ENCODE data around the gene DYNLT1.

DNA sequence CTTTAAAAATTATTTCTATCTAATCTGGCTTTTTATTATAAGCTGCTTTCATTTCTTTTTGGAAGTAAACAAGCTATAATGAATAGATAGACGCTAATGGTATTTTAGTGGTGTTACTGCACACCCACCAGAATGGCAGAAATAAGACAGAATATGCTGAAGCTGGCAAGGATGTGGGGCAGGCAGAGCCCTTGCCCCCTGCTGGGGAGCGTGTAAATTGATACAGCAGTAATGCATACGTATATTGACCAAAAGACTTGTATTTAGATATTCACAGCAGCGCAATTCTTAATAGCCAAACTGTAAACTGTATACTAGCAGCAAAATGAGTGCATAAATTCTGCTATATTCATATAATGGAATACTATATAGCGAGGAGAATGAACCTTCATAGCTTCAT lies 49.3 kb downstream of the DYNLT1 start:
- TF ChIP-seq CTCF (IDR thresholded peaks at IDR 0.05) (peak in 1 of 3 experiments; percentile 8), POLR2A (IDR thresholded peaks at IDR 0.05; ENCODE audit: low read depth) (no peak), EP300 (IDR thresholded peaks at IDR 0.05) (no peak)
